ENCODE results near the gene CYGB.

Gene CYGB

GRCh38 chr17:76481071-76481655, 56.3 kb downstream of the CYGB start:
- Histone ChIP-seq H3K27me3 (replicated peaks) (no peaks in the 10 kb centered on the region), H3K36me3 (replicated peaks) (peaks cover 13% of the 10 kb centered on the region), H3K4me3 (ENCODE audit: low read depth, low read length) (no peak overlapping the region), H3K27ac (no peak overlapping the region)
- DNase-seq, result no peak
- in situ Hi-C loops (cut with HindIII; ENCODE audit: low pct_ligation_motif_present, low sequenced_read_pairs), result no loop called here
- TF ChIP-seq, protein P1, sequence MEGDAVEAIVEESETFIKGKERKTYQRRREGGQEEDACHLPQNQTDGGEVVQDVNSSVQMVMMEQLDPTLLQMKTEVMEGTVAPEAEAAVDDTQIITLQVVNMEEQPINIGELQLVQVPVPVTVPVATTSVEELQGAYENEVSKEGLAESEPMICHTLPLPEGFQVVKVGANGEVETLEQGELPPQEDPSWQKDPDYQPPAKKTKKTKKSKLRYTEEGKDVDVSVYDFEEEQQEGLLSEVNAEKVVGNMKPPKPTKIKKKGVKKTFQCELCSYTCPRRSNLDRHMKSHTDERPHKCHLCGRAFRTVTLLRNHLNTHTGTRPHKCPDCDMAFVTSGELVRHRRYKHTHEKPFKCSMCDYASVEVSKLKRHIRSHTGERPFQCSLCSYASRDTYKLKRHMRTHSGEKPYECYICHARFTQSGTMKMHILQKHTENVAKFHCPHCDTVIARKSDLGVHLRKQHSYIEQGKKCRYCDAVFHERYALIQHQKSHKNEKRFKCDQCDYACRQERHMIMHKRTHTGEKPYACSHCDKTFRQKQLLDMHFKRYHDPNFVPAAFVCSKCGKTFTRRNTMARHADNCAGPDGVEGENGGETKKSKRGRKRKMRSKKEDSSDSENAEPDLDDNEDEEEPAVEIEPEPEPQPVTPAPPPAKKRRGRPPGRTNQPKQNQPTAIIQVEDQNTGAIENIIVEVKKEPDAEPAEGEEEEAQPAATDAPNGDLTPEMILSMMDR (IDR thresholded peaks at IDR 0.05; ENCODE audit: low read depth, low read length, missing control alignments), result no peak

- H3K27ac ChIP-seq, result no peak overlapping the region
These were observed 56.9 kb downstream of the CYGB start for GRCh38 chr17:76480632-76481031.

GRCh38 chr17:76479515-76480060, 57.9 kb downstream of the CYGB start:
- Histone ChIP-seq H3K27me3 (replicated peaks) (no peaks in the 10 kb centered on the region), H3K4me3 (ENCODE audit: low read depth, low read length) (no peak overlapping the region), H3K27ac (no peak overlapping the region), H3K36me3 (replicated peaks) (peaks cover 15% of the 10 kb centered on the region)
- TF ChIP-seq, protein P1 (IDR thresholded peaks at IDR 0.05; ENCODE audit: low read depth, low read length, missing control alignments), result no peak
- in situ Hi-C loops (cut with HindIII; ENCODE audit: low pct_ligation_motif_present, low sequenced_read_pairs), result no loop called here
- DNase-seq, result no peak

More at GRCh38 chr17:76480632-76481031, 56.9 kb downstream of the CYGB start:
- TF ChIP-seq, protein P1 (IDR thresholded peaks at IDR 0.05; ENCODE audit: low read depth, low read length, missing control alignments), result no peak
- in situ Hi-C loops (cut with HindIII; ENCODE audit: low pct_ligation_motif_present, low sequenced_read_pairs), result no loop called here
- Histone ChIP-seq H3K4me3 (ENCODE audit: low read depth, low read length) (no peak overlapping the region), H3K27me3 (replicated peaks) (no peaks in the 10 kb centered on the region), H3K36me3 (replicated peaks) (peaks cover 13% of the 10 kb centered on the region)
- no peak for DNase-seq

DNA sequence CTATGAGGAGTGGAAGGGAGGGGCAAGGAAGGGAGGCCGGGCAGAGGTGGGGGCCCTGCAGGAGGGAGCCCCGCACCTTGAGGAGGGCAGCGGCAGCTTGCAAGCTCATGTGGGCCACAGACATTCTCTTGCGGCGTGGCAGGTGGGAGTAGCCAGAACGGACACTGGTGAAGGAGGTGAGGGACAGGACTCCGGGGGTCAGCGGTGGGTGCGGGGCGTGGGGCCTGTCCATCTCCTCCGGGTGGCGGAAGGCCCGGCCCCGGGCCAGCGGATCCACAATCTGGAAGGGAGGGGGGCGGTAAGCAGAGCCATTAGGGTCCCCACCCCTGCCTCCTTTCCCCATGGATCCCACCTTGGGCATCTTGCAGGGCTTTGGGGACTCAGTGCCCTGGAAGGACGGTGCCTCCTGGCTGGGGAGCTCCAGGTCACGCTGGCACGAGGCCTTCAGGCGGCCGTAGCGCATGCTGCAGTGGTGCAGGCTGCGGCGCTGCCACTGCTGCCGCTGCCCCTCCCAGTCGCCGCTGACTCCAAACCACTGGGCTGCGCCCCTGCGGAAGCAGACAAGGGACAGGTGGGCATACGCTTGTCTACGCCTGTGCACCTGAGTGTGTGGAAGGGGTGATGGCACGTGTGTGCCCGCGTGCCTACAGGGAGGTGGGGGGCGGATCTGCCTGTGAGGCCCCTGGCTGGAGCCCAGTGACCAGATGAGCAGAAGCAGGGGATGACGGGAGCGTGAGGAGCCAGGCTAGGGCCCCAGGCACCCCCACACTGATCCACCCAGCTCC, 58.6 kb downstream of the CYGB start:
- H3K4me3 ChIP-seq (ENCODE audit: low read depth, low read length), result no peak overlapping the region
- in situ Hi-C loops (cut with HindIII; ENCODE audit: low pct_ligation_motif_present, low sequenced_read_pairs), result no loop called here
- DNase-seq, result no peak
- TF ChIP-seq, protein P1 (IDR thresholded peaks at IDR 0.05; ENCODE audit: low read depth, low read length, missing control alignments), result no peak
- no peak overlapping the region for H3K27ac ChIP-seq
- no peaks in the 10 kb centered on the region for H3K27me3 ChIP-seq (replicated peaks)
- peaks cover 22% of the 10 kb centered on the region for H3K36me3 ChIP-seq (replicated peaks)

DNA sequence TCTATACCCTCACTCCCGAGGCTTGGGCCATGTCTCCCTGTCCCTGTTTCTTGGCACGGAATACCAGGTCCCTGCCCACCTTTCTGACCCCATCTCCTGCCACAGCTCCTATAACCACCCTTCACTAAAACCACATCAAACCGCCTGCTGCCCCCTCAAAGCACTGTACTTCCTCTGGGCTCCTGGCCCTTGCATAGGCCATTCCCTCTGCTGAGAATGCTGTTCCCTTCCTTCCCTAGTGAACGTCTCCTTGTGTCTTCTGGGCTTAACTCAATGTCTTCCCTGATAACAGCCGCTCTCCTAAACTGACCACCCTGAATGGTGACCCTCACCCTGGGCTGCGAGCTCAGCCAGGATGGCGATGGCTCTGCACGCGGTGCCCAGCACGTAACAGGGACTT, 59.4 kb downstream of the CYGB start:
- TF ChIP-seq, protein P1 (IDR thresholded peaks at IDR 0.05; ENCODE audit: low read depth, low read length, missing control alignments), result no peak
- Histone ChIP-seq H3K4me3 (ENCODE audit: low read depth, low read length) (no peak overlapping the region), H3K27me3 (replicated peaks) (no peaks in the 10 kb centered on the region), H3K36me3 (replicated peaks) (peaks cover 28% of the 10 kb centered on the region), H3K27ac (no peak overlapping the region)
- in situ Hi-C loops (cut with HindIII; ENCODE audit: low pct_ligation_motif_present, low sequenced_read_pairs), result no loop called here
- DNase-seq, result no peak

All from brain microvascular endothelial cell (primary cell).